Bone marrow (tissue), 2 donors: ENCODE measurements around the gene KAT2B.

Experiments used
- DNase-seq, 2 donors: peaks; one replicate each; lab custom pipeline; 2025; lab: John Stamatoyannopoulos, UW

The KAT2B gene

DNA sequence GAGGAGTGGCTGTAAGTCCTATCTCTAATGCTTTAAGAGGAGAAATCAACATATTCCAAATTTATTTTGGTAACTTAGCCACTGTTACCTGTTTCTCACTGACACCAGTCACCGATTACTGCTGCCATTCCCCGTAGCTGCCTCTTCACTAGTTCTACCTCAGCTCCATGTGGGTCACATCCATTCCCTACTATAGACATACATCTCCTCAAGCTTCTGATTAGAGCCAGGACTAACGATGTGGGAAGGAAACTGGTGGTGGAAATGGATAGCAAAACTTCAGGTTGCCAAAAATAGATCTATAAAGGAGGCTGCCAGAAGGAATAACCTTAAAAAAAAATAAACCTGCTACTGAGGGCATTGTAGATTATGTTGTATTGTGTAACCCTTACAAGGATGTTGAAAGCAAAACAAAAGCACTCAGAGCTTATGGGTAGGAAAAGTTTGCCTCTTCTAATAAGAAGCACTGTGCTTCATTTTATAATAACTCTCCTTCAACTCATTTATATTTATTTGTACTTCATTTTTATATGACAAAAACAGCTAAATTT is 56.0 kb downstream of the KAT2B start:
- no peak for DNase-seq

DNA sequence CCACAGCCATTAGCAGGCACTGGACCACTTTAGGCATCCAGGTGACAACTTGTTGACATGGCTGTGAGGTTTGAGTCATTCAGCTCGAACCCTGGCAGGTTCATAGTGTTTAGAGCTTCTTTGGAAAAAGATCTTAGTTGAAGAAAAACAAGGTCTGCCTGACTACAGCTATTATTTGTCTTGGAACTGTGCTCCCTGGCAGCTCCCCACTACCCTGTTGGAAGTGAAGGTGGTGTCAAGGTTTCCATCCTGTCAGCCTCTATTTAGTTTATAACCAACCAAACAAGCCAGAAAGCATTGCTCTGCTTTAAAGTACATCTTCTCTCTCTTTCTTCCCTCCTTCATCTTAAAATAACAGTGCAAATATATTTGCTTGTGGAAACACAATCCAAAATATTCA is 56.8 kb downstream of the KAT2B start:
- DNase-seq: no peak

- no peak for DNase-seq
These were observed 58.8 kb downstream of the KAT2B start for GRCh38 chr3:20099060-20099459.

- DNase-seq: no peak
These were observed 59.9 kb downstream of the KAT2B start for GRCh38 chr3:20100151-20100550.

GRCh38 chr3:20101041-20101440 is 60.8 kb downstream of the KAT2B start:
- no peak for DNase-seq

DNA sequence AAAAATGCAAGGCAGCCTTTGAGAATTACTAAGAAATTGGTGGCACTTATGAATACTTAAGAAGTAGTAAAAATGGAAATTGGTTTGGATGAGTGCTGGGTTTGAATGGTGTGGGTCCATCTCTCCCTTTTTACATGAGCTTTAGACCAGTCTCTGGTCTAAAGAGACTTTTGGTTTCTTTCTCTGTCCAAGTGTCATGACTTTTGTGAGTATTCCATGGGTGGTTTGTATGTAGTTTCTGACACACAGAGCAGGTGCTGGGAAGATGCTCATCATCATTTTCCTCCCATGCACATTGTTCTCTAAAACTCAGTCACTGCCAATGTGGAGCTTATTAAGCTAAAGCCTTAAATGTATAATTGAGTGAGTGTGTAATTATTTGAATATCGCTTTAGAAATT is 63.5 kb downstream of the KAT2B start:
- no peak for DNase-seq

DNA sequence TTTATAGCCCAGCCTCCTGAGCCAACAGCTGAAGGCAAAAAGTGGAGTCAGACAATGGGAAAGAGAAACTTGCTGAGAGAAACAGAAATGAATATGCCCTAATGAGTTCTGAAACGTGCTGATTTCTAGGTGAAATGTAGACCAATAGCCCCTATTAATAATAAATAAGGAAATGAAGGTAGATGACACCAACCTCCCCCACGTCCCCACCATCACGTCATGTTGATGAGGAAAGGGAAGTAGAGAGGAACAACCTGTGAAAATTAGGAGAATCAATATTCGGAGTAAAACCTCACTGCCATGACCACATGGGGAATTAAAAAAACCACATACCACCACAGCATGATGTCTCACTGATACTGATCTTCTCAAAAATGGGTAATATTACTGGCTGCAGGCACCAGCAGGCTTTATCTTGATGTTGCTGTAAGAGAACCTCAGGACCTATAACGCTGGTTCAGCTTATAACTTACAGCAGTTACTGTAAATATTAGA is 64.0 kb downstream of the KAT2B start:
- DNase-seq: peak in 1 of 2 donors; percentile 70

DNA sequence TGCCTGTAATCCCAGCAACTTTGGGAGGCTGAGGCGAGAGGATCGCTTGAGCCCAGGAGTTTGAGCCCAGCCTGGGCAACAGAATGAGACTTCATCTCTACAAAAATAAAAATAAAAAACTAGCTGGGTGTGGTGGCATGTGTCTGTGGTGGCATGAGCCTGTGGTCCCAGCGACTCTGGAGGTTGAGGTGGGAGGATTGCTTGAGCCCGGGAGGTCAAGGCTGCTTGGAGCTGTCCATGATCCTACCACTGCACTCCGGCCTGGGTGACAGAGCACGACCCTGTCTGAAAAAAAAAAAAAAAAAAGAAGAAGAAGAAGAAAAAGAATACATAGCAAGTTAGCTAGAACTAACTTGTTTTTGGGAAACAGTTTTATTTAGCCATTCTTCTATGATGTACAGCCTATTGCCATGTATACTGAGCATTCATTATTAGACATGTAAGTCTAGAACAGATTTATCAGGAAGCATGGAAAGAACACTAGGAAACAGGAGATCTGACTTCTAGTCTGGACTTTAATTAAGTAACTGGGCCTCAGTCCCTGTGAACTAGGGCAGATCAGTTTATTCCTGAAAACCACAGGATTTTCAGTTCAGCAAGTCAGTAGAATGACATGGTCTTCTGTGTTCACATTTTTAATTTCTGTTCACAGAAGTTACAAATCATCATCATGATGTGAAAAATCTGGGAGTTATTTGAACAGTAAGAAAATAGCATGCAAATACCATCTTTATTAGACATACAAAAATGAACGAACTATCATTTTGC is 65.5 kb downstream of the KAT2B start:
- DNase-seq: no peak

DNA sequence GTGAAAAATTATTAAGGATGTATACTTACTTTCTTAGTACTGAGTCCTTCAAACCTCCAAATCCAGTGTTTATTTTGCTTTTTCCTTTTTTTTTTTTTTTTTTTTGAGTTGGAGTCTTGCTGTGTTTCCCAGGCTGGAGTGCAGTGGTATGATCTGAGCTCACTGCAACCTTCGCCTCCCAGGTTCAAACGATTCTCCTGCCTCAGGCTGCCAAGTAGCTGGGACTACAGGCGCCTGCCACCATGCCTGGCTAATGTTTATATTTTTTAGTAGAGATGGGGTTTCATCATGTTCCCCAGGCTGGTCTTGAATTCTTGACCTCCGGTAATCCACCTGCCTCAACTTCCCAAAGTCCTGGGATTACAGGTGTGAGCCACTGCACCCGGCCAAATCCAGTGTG is 67.5 kb downstream of the KAT2B start:
- DNase-seq: no peak

DNA sequence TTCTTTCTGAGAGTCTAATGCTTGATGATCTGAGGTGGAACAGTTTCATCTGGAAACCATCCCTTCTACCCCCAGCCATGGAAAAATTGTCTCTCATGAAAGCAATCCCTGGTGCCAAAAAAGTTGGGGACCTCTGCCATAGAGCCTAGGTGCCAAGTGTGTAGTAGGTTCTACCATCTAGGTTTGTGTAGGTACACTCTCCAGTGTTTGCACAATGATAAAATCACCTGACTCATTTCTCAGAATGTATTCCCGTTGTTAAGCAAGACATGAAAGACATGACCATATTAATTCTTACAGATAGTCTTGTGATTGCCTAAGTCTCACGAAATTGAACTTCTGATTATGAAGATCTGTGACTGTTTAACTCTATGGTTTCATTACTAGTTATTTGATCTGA is 68.6 kb downstream of the KAT2B start:
- DNase-seq: no peak

DNA sequence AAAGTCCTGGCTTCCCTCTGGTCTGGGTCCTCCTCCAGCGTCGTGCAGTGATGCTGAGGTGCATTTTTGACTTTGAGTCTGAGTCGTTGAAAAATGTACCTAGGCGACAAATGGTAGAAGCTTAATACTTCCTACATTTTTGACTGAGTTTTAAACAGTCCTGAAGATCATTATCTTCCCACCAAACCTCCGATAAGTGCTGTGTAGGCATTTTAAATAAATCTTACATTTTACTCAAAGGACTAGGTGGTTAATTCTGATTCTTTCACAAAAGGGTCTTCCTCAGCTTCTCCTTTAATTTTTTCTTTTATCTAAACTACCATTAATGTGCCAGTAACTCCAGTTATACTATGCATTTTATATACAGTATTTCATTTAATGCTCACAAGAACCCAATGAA is 70.6 kb downstream of the KAT2B start:
- no peak for DNase-seq

DNA sequence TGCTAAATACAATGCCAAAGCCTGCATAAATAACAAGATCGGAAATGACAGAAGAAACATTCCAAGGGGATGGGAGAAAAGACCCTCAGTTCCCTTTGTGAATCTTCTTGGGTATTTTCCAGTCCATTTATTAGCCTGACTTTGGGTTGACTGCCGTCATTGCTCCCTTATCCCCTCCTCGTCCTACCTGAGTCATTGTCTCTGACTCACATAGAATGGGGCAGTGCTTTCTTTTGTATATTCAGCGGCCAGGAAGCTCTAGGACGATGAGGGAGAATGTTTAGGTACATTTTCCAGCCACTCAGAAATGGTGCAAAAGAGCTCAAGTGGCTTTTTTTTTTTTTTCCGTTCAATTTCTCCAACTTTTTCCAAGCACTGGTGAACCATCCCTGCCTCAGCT is 71.6 kb downstream of the KAT2B start:
- no peak for DNase-seq

- no peak for DNase-seq
These were observed 80.8 kb downstream of the KAT2B start for GRCh38 chr3:20121088-20121487.

DNA sequence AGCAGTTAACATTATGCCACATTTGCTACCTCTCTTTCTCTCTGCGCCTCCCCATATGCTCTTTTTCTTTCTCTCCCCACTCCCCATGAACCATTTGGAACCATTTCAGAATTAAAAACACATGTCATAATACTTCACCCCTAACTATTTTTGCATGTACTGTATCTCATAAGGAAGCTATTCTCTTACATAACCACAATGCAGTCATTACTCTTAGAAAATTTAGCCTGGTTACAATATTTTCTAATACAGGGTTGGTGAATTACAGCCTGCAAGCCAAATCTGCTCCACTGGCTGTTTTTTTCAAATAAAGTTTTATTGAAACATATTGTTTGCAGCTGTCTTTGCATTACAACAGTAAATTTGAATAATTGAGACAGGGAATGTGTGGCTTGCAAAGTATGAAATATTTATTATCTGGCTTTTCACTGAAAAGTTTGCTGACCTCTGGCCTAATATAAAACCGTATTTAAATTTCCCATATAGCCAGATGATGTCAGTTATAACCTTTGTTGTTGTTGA is 82.9 kb downstream of the KAT2B start:
- DNase-seq: no peak

DNA sequence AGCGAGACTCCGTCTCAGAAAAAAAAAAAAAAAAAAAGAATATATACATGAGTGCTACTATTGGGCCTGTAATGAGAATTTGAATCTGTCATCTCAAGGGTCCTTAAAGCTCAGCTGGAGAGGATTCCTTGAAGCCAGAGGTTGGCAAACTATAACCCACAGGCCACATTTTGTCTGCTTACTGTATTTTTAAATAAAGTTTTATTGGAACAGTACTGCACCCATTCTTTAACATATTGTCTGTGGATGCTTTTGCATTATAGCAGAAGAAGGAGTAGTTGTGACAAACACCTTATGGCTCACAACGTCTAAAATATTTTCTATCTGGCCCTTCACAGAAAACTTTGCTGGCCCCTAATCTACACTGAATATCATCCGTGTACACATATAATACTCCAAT is 85.0 kb downstream of the KAT2B start:
- no peak for DNase-seq

DNA sequence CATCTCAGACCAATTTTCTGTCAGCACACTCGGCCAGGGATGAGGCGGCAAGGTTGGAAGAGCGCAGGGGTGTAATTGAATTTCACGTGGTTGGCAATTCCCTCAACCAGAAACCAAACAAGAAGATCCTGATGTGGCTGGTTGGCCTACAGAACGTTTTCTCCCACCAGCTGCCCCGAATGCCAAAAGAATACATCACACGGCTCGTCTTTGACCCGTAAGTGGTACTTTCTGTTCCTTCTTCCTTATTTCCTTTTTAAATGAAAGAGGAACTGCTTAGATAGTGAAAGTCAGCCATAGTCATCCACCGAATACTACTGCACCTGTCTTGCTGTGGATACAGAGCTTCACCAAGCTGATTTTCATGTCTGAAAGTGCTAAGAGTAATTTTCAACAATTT is 85.7 kb downstream of the KAT2B start:
- DNase-seq: peak in 1 of 2 donors; percentile 70

DNA sequence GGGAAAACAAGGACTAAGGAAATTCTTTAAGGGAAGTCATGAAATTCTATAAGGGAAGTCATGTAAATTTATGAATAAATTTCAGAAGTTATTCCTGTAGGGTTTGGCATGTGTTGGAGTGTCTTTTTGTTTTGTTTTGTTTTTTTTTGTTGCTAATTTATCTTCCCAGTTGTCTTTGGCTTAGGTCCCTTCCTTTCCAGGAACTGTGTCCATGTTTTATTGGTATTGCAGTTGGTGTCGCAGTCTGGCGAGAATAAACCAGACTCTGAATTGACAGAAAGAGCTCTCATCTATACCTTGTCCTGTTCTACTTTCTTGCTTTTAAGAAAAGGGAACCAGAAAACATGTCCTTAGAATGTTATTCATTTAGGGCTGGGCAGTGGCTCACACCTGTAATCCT is 88.1 kb downstream of the KAT2B start:
- no peak for DNase-seq

- no peak for DNase-seq
These were observed 89.9 kb downstream of the KAT2B start for GRCh38 chr3:20130106-20130505.

- no peak for DNase-seq
These were observed 96.0 kb downstream of the KAT2B start for GRCh38 chr3:20136231-20136630.

- no peak for DNase-seq
These were observed 97.4 kb downstream of the KAT2B start for GRCh38 chr3:20137647-20138046.

- DNase-seq: no peak
These were observed 100.6 kb downstream of the KAT2B start for GRCh38 chr3:20140881-20141280.

DNA sequence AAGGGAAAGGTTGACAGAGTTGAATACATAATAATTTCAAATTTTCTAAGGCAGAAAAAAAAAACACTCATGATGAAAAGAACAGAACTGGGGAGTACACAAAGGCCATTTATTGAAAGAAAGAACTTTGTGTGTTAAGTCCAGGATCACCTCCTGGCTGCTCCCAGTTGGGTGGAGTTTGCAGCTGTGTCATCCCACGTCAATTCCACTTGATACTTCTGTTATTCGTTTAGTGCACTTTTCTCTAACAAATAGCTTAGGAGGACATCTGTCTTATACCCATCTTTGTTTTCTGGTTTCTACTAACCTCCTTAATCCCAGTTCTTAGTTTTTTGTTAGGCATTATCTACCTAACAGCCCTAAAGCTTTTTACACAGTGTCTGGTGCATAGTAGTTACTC is 101.1 kb downstream of the KAT2B start:
- no peak for DNase-seq

DNA sequence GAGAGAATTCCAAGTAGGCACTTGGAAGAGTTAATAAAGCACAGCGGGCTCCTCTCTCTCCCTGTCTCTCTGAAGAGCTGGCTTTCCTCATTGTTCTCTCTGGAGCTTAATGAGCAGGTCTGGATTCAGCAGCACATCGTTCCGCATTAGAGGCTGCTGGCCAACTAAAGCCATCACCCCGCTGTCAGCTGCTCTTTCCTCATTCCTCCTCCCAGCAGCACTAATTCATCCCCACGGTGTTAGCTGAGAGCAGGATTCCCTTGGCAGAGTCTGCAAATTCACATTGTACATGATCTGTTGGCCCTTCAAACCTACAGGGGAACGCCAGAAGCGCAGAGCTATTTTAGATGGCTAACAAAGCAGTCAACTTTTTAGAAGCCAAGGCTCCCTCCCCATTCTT is 101.6 kb downstream of the KAT2B start:
- no peak for DNase-seq

DNA sequence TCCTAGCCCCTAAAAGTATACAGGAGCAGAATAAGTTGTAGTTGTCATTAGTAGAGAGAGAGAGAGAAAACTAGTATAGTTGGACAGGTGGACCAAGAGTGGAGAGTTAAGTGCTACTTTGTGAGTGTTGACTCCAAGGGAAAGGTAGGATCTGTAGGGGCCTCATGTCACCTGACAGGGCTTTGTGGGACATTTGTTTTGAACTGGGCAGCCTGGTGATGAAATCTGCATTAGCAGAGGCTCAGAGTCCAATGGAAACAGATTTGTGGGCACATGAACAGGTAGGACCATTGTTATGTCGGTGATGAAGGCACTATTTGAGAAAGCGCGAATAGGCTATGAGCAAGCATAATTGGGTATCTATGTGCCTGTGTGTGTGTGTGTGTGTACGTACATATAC is 102.3 kb downstream of the KAT2B start:
- no peak for DNase-seq
